GM18505 (cell line): ENCODE data around the gene RLBP1.
"Not testable (repeated sequence)": the region's sequence is repeated elsewhere in the genome, so short reads cannot be mapped to it uniquely, and the experiment has no call there.

Source experiments
- ATAC-seq: cut with Tn5 transposase; IDR thresholded peaks from one replicate; pipeline ENCODE4 v1.9.1; 2021; ENCODE audit not compliant: unreplicated experiment
- POLR2A ChIP-seq: IDR thresholded peaks from 4 replicates; pipeline ENCODE4 v1.6.1; 2011; ENCODE audit warnings: borderline replicate concordance; ENCODE audit not compliant: insufficient read depth, insufficient read length; ENCODE audit errors: extremely low read depth

RLBP1 gene

GRCh38 chr15:89221543-89221942 is at the start of gene RLBP1:
RLBP1 (minus strand) TSS chr15:89221579; CDS start chr15:89218975, 2,604 bp downstream.
- TF ChIP-seq POLR2A, result no peak
- ATAC-seq, result no peak

- not testable (repeated sequence) for ATAC-seq
These were observed 28.8 kb upstream of the RLBP1 start for GRCh38 chr15:89250142-89250541.

- TF ChIP-seq POLR2A, result no peak
- no peak for ATAC-seq
These were observed 27.2 kb upstream of the RLBP1 start for GRCh38 chr15:89248584-89248983.

- ATAC-seq, result no peak
These were observed 26.1 kb upstream of the RLBP1 start for GRCh38 chr15:89247446-89247845.

GRCh38 chr15:89244574-89244903 is 23.2 kb upstream of the RLBP1 start:
- no peak for ATAC-seq

More at GRCh38 chr15:89247446-89247845, 26.1 kb upstream of the RLBP1 start:
- no peak for TF ChIP-seq POLR2A

GRCh38 chr15:89243691-89244573 is 22.6 kb upstream of the RLBP1 start, which contains the start of gene FANCI:
FANCI (plus strand) TSS chr15:89243979; CDS start chr15:89247648, 3,669 bp downstream.
- peak; percentile 94 for ATAC-seq
- peak; percentile 69 for TF ChIP-seq POLR2A

More at GRCh38 chr15:89244574-89244903, 23.2 kb upstream of the RLBP1 start:
- TF ChIP-seq POLR2A, result no peak

- TF ChIP-seq POLR2A, result no peak
- ATAC-seq, result no peak
These were observed 21.8 kb upstream of the RLBP1 start for GRCh38 chr15:89243046-89243690.

- ATAC-seq, result not testable (repeated sequence)
These were observed 18.8 kb upstream of the RLBP1 start for GRCh38 chr15:89239883-89240810.

GRCh38 chr15:89231832-89232231 is 10.5 kb upstream of the RLBP1 start:
- no peak for TF ChIP-seq POLR2A
- ATAC-seq, result no peak

- no peak for ATAC-seq
- TF ChIP-seq POLR2A, result no peak
These were observed 8.9 kb upstream of the RLBP1 start for GRCh38 chr15:89230277-89230676.

- TF ChIP-seq POLR2A, result no peak
- no peak for ATAC-seq
These were observed 6.0 kb upstream of the RLBP1 start for GRCh38 chr15:89227425-89227824.

- no peak for ATAC-seq
- no peak for TF ChIP-seq POLR2A
These were observed 5.2 kb upstream of the RLBP1 start for GRCh38 chr15:89226359-89227221.
